HTERT RPE-1 (cell line): ENCODE measurements around the gene PNMA8A.

Experiments used
- in situ Hi-C: fragments of 300-500 bp; cut with MboI; formaldehyde crosslinking; loops from 4 replicates; pipeline ENCODE4 v1.14.3; 2020; ENCODE audit warnings: low sequenced_read_pairs

The PNMA8A gene

GRCh38 chr19:46431824-46432223 is 39.5 kb downstream of the PNMA8A start:
- in situ Hi-C loops, result no loop called here

GRCh38 chr19:46429999-46430398 is 41.4 kb downstream of the PNMA8A start:
- in situ Hi-C loops, result no loop called here

- in situ Hi-C loops, result no loop called here
Observed at GRCh38 chr19:46428239-46429135, 42.9 kb downstream of the PNMA8A start, which contains the start of gene PNMA8C. Gene PNMA8C, minus strand, starts transcription at chr19:46428936. Its CDS starts 577 bp downstream, at chr19:46428359.

- in situ Hi-C loops, result no loop called here
Observed at GRCh38 chr19:46427518-46428045, 43.8 kb downstream of the PNMA8A start.

GRCh38 chr19:46426506-46427162 is 44.7 kb downstream of the PNMA8A start:
- in situ Hi-C loops, result no loop called here

GRCh38 chr19:46426035-46426505 is 45.3 kb downstream of the PNMA8A start:
- in situ Hi-C loops, result no loop called here

GRCh38 chr19:46423188-46423587 is 48.2 kb downstream of the PNMA8A start:
- in situ Hi-C loops, result no loop called here

GRCh38 chr19:46422344-46422743 is 49.0 kb downstream of the PNMA8A start:
- in situ Hi-C loops, result no loop called here

- in situ Hi-C loops, result no loop called here
Observed at GRCh38 chr19:46420056-46420455, 51.3 kb downstream of the PNMA8A start.
